Motor neuron (in vitro differentiated cells): ENCODE results near the gene GYPE. TPM values are rescaled to one million over a fixed set of nuclear protein-coding genes. Genes with fewer than 3 reads are reported as not detected.

Experiments used
- total RNA-seq, 8 experiments: library from RNA; unstranded; fragments of 300-600 nt; gene quantifications; 2 replicates each; pipeline versions ENCODE4 v1.2.3 to v1.2.4, GENCODE V29; 2022

The GYPE gene
- total RNA-seq, 8 experiments from 2014 or later = 0.14 to 6.4 (median 0.70) TPM

Other genes with a start within 250 kb of the GYPE start
- gene FREM3, start 204.9 kb downstream of the GYPE start, total RNA-seq = under 1 TPM; 0.04 to 0.43 (median 0.21) TPM
- gene GYPB, start 113.8 kb upstream of the GYPE start, total RNA-seq = not detected
- gene GYPA, start 235.2 kb upstream of the GYPE start, total RNA-seq = 1 to 10 TPM in 1 of 8 experiments, not detected in 7; 1.1 TPM